HT1080 (cell line): Measurements from ENCODE around the gene TMEM129. TPM values are rescaled to one million over a fixed set of nuclear protein-coding genes. Genes with fewer than 3 reads are reported as not detected.
A peak's percentile ranks its signal among the peaks of the same experiment; 100 is the strongest.

ENCODE experiments used
- DNase-seq: peaks from one replicate; pipeline ENCODE4 v3.0.0-alpha.2; 2015; ENCODE audit warnings: low read depth
- polyA plus RNA-seq, 2 experiments: library from polyadenylated mRNA; depleted of rRNA; stranded (reverse); fragments of >200 nt; gene quantifications; 2 replicates each; pipeline ENCODE4 v1.2.3, GENCODE V29; 2015
- total RNA-seq: library from RNA; depleted of rRNA; stranded (reverse); fragments of >200 nt; shearing (Covaris generic); gene quantifications from 2 replicates; pipeline ENCODE4 v1.2.3, GENCODE V29; 2014; rRNA removed

TMEM129 gene
- total RNA-seq = 40.1 and 41.7 TPM in 2 replicates
- 41.3 and 44.3 TPM in 2 replicates for polyA plus RNA-seq (2015; cell fraction: cytosol; rRNA removed)
- 60.7 and 65.3 TPM in 2 replicates for polyA plus RNA-seq (2015; cell fraction: nucleus; rRNA removed)

- DNase-seq = peak; percentile 88
Measured at GRCh38 chr4:1721003-1721665, at the start of gene TMEM129, which contains the start of gene TACC3. Gene TMEM129, minus strand, starts transcription at chr4:1721323. Its CDS starts 486 bp downstream, at chr4:1720837. Gene TACC3, plus strand, starts transcription at chr4:1721521. Its CDS starts 1,901 bp downstream, at chr4:1723422.

GRCh38 chr4:1770791-1771231, 49.7 kb upstream of the TMEM129 start:
- DNase-seq = no peak

GRCh38 chr4:1770245-1770644, 49.1 kb upstream of the TMEM129 start:
- no peak for DNase-seq

- DNase-seq = no peak
Measured at GRCh38 chr4:1769692-1770091, 48.6 kb upstream of the TMEM129 start.

GRCh38 chr4:1768367-1769034, 47.4 kb upstream of the TMEM129 start:
- DNase-seq = no peak

GRCh38 chr4:1767770-1768366, 46.7 kb upstream of the TMEM129 start:
- no peak for DNase-seq

GRCh38 chr4:1767061-1767769, 46.1 kb upstream of the TMEM129 start:
- DNase-seq = no peak

GRCh38 chr4:1766106-1767060, 45.3 kb upstream of the TMEM129 start:
- DNase-seq = no peak

GRCh38 chr4:1765409-1766072, 44.4 kb upstream of the TMEM129 start:
- no peak for DNase-seq

GRCh38 chr4:1764670-1765069, 43.5 kb upstream of the TMEM129 start:
- DNase-seq = no peak

GRCh38 chr4:1763550-1764080, 42.5 kb upstream of the TMEM129 start:
- DNase-seq = peak; percentile 29

- no peak for DNase-seq
Measured at GRCh38 chr4:1763070-1763549, 42.0 kb upstream of the TMEM129 start.

GRCh38 chr4:1762264-1763010, 41.3 kb upstream of the TMEM129 start:
- no peak for DNase-seq

- DNase-seq = no peak
Measured at GRCh38 chr4:1761130-1761689, 40.1 kb upstream of the TMEM129 start.

- no peak for DNase-seq
Measured at GRCh38 chr4:1760521-1761071, 39.5 kb upstream of the TMEM129 start.

GRCh38 chr4:1759818-1760223, 38.7 kb upstream of the TMEM129 start:
- DNase-seq = no peak

GRCh38 chr4:1759170-1759817, 38.2 kb upstream of the TMEM129 start:
- no peak for DNase-seq
